DMS53 treated with DMSO at 0.1 percent for 48 hours (cell line): Measurements from ENCODE around the gene UBA5.

ENCODE experiments used
- DNase-seq: peaks from one replicate; lab custom pipeline; 2025; ENCODE audit not compliant: unreplicated experiment; lab: John Stamatoyannopoulos, UW

Gene UBA5

GRCh38 chr3:132713977-132714727 lies 54.0 kb downstream of the UBA5 start:
- no peak for DNase-seq

GRCh38 chr3:132716372-132716771 lies 56.2 kb downstream of the UBA5 start:
- DNase-seq: no peak

- DNase-seq: no peak
Measured at GRCh38 chr3:132720228-132720627, 60.1 kb downstream of the UBA5 start.

- peak; percentile 14 for DNase-seq
Measured at GRCh38 chr3:132721479-132722164, 61.5 kb downstream of the UBA5 start.

- peak; percentile 63 for DNase-seq
Measured at GRCh38 chr3:132722165-132723023, 62.3 kb downstream of the UBA5 start, which contains the start of gene NPHP3. TSS of gene NPHP3 (minus strand) at chr3:132722409. CDS start at chr3:132722355, 54 bp downstream.

- DNase-seq: no peak
Measured at GRCh38 chr3:132723024-132723950, 63.2 kb downstream of the UBA5 start.

GRCh38 chr3:132726341-132726823 lies 66.3 kb downstream of the UBA5 start:
- DNase-seq: peak; percentile 18
